Endothelial cell of hepatic sinusoid (primary cell): ENCODE results near the gene MAPK8IP1.

Experiments used
- in situ Hi-C: cut with HindIII; loops from 2 replicates; pipeline ENCODE4 v1.10.0; 2017; ENCODE audit warnings: low sequenced_read_pairs

Gene MAPK8IP1

DNA sequence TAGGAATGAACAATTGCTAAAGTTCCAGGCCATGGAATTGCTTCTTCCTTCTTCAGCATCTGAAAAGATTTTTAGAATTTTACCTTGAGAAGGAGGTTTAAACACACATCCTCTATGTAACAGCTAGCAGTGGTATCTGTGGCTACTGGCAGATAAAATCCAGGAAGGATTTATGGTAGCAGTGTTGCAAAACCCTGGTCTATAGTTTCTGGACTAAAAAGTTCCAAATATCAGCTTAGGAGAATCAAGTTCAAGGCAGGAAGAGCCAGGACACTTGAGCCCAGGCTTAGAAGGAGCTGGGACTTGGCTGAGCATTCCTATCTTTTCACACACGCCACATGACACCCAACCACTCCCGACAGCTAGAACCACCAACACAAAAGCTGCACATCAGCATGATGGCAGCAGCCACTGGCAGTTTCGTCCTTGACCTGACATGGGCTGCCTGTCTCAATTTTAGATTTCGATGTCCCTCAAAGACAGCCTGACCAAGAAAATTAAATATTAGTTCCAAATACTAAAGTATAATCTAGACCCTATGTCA, 51.1 kb downstream of the MAPK8IP1 start:
- in situ Hi-C loops: no loop called here

DNA sequence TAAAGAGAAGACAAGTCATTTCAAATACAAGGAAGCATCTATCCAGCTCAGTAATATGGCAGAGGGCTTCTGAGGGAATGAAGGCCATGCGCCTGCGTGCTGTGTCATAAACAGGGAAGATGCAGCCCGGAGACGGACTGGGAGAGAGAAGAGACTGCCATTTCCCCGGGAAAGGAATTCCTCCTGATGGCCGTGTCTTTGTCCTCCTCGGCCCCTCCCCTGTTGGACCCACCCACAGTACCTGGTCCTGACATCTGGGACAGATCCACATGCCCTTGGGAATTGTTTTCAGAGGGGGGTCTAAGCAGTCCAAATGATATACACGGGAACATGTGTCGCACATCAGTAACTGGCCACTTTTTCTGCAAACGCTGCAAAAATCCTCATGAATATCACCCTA, 52.5 kb downstream of the MAPK8IP1 start:
- in situ Hi-C loops: no loop called here

DNA sequence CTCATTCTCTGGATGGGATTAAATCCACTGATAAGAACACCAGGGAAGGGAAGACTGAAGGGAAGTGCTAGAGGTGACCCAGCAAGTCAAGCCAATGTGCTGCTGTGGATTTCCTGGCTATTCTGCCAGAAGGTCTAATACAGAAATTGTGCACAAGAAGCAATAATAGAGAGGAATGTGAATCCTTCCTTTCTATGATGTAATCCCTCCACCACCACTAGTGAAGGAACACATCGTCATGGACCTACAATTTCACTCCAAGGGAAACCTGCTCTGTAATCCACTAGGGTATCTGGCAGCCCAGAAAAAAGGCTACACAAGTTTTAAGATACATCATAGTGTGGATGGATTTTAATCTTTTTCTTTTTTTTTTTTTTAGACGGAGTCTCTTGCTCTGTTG, 54.4 kb downstream of the MAPK8IP1 start:
- in situ Hi-C loops: loop anchor here (5.0 kb wide), 1 partner anchor 63 kb away; no protein-coding TSS in a partner anchor

DNA sequence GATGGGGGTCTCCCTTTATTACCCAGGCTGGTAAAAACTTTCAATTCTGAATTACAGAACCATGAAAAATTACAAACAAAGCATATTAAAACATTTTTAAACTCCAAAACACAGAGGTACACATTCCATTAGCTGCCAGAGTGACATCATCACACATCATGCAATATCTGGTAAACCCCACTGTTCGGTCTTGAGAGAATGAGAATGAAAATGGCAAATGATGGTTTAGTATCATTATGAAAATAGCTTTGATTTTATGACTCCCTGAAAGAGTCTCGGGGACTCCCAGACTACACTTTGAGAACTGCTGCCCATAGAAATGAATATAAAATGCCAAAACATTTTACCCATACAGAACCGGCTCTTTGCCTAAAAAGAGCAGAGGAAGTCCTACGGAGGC, 55.8 kb downstream of the MAPK8IP1 start:
- in situ Hi-C loops: loop anchor here (5.0 kb wide), 1 partner anchor 64 kb away; no protein-coding TSS in a partner anchor

DNA sequence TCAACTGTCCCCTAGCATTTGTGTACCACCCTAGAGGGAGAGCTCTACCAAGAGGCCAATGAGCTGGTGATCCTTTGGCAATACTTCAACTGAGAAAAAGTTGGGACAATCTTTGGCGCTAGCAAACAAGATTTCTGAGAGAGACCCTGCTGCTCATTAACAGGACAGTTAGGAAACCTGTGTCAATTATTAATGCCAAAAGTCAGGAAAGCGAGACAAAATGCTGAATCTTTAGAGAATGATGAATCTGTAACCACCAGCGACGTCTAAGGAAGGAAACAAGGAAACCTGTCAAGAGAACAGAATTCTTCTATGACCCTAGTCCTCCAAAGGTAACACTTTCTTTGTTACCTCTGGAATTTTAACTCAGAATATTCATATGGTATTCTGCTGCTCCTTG, 56.9 kb downstream of the MAPK8IP1 start:
- in situ Hi-C loops: loop anchor here (5.0 kb wide), 1 partner anchor 65 kb away; no protein-coding TSS in a partner anchor

DNA sequence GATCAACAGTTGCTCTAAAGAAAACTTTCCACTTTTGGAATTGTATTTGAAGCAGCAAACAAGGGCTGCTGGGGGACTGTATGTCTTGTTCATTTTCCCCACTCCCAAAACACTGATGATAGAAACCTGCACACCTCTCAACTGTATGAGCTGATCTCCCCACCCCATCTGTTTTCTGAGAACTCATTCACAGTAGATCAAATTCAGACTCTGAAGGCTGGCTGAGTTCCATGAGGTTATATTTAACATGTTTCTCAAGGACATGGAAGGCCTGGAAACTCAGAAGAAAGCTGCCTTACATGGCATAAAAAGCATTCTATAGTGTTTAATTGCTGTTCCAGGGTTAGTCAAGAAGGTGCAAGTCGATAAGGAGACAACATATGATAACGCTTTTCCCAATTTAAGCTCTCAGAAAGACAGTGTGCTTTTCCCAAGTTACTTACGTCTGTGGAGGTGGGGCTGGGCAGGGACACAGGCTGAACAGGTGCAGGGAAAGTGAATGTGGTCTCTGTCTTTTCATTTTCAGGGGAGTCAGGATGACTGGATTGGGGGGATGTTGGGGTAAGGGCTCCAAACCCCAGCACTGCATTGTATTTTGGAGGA, 60.0 kb downstream of the MAPK8IP1 start:
- in situ Hi-C loops: no loop called here

DNA sequence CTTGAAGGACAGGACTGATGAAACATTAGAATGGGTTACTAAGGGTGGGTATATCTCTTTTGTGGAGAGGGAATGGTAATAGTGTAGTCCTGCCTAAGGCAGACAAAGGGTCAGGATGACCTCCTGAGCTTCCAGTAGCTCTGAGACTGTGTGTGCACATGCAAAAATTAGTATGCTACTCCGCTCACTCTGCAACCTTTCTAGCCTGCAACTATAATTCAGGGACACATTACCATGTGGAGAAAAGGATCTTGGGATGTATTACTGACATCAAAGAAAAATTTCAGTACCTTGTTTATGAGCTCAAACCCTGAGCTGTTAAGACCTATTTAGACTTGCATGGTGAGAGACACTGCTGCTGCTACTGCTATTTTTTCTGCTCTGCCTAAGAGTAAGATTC, 62.4 kb downstream of the MAPK8IP1 start:
- in situ Hi-C loops: no loop called here

DNA sequence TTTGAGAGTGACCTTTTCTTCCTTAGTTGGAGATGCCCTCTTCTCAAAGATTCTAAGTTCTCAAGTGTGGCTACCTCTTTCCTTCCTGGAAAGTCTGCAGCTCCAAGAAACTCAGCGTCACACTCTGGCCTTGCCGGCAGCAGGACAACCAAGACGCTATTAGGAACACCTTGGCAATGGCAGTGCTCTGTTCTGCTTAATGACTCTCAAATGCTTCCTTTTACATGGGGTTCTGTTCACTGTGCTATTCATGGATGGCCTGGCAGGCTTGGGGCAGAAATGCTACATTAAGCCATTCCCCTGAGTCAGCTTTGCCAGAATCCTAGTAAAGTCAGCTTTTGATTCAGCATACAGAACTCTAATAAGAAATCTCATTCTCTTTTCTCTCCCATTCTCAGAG, 62.9 kb downstream of the MAPK8IP1 start:
- in situ Hi-C loops: no loop called here

DNA sequence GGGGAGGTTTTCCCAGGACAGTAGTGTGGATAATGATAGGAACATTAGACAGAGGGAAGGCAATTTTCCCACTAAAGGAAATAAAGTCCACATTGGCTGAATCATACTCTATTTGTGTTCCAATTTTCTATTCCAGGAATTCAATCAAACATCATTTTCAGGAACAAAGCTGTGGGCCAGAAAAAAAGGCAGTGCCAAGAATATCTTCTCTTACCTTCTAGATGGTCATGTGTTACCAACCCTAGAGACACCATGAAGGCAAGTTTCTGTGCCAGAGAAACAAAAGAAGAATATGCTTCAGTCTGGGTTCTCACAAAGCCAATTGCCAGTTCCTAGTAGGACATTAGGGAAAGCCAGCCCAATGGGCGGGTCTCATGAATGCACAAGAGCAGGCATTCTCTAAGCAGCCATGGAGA, 64.5 kb downstream of the MAPK8IP1 start:
- in situ Hi-C loops: no loop called here
